NCI-H510A treated with DMSO at 0.1 percent for 48 hours (cell line): ENCODE measurements around the gene P4HTM.
A peak's percentile ranks its signal among the peaks of the same experiment; 100 is the strongest.

ENCODE experiments used
- DNase-seq: peaks from one replicate; lab custom pipeline; 2025; lab: John Stamatoyannopoulos, UW

Gene P4HTM

GRCh38 chr3:48983096-48983495 is 6.9 kb upstream of the P4HTM start:
- no peak for DNase-seq

GRCh38 chr3:48984663-48985062 is 5.4 kb upstream of the P4HTM start:
- DNase-seq, result no peak

- DNase-seq, result no peak
Observed at GRCh38 chr3:48985831-48986376, 4.1 kb upstream of the P4HTM start.

- no peak for DNase-seq
Observed at GRCh38 chr3:48989126-48989795, 780 bp upstream of the P4HTM start.

- DNase-seq, result peak; percentile 15
Observed at GRCh38 chr3:48990636-48991469, 812 bp downstream of the P4HTM start.

- DNase-seq, result no peak
Observed at GRCh38 chr3:48991851-48992545, 2.0 kb downstream of the P4HTM start.

- no peak for DNase-seq
Observed at GRCh38 chr3:48993834-48994233, 3.8 kb downstream of the P4HTM start.

GRCh38 chr3:48996640-48997039 is 6.6 kb downstream of the P4HTM start:
- DNase-seq, result no peak

- no peak for DNase-seq
Observed at GRCh38 chr3:48997102-48997635, 7.1 kb downstream of the P4HTM start.

GRCh38 chr3:48997714-48998637 is 7.9 kb downstream of the P4HTM start:
- peak; percentile 71 for DNase-seq

- peak; percentile 49 for DNase-seq
Observed at GRCh38 chr3:48999085-48999858, 9.2 kb downstream of the P4HTM start.

GRCh38 chr3:49001155-49001554 is 11.1 kb downstream of the P4HTM start:
- DNase-seq, result no peak

- DNase-seq, result peak; percentile 53
Observed at GRCh38 chr3:49004352-49005302, 14.6 kb downstream of the P4HTM start.

- DNase-seq, result peak; percentile 53
Observed at GRCh38 chr3:49005303-49005680, 15.3 kb downstream of the P4HTM start.

- no peak for DNase-seq
Observed at GRCh38 chr3:49005998-49006397, 16.0 kb downstream of the P4HTM start.

- no peak for DNase-seq
Observed at GRCh38 chr3:49006408-49007067, 16.5 kb downstream of the P4HTM start.

- DNase-seq, result peak; percentile 90
Observed at GRCh38 chr3:49007068-49007770, 17.2 kb downstream of the P4HTM start, which contains the start of gene WDR6. WDR6 (plus strand) TSS chr3:49007391; CDS start chr3:49007432, 41 bp downstream.
